ENCODE data around the gene LRRTM4.
"Not testable (repeated sequence)": the region's sequence is repeated elsewhere in the genome, so short reads cannot be mapped to it uniquely, and the experiment has no call there.

LRRTM4 gene

GRCh38 chr2:77309725-77310124 lies 212.5 kb downstream of the LRRTM4 start:
- DNase-seq = no peak

- no peak for DNase-seq
These were observed 220.7 kb downstream of the LRRTM4 start for GRCh38 chr2:77301441-77301840.

DNA sequence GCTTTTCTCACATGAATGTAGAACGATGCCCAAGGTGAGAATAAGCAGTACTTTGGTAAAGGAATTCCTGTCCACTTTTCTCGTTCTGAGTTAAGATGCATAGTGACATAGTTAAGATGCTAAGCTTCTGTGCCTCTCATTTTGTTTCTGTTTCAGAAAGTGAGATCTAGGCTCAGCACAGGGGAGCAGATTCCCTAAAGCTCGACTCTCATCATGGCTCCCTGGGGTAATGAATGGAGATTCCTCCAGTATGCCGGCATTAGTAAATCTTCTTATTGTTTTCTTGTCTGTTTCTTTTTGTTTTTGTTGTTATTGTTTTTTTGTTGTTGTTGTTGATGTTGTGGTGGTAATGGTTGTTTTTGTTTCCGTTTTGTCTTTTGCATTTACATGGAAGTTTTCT lies 225.4 kb downstream of the LRRTM4 start:
- DNase-seq = no peak

DNA sequence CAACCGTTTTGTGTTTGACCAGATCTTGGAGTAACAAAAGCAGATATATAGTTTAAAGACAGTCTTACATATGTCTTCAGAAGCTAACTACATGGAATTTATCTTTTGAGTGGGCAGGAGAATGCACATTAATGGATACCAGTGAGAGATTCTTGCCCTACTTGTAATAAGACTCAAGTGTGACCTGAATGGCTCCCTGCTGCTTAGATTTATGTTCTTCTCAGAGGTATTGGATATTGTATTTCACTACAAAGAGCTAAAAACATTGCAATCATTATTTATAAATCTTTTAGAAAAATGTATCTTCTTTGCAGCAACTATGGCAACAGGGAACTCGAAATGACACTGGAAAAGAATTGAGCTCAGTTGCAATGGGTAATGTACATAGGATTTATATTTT lies 227.7 kb downstream of the LRRTM4 start:
- no peak for DNase-seq

- no peak for DNase-seq
These were observed 237.8 kb downstream of the LRRTM4 start for GRCh38 chr2:77284353-77284752.

GRCh38 chr2:77271262-77271661 lies 250.9 kb downstream of the LRRTM4 start:
- DNase-seq = no peak

DNA sequence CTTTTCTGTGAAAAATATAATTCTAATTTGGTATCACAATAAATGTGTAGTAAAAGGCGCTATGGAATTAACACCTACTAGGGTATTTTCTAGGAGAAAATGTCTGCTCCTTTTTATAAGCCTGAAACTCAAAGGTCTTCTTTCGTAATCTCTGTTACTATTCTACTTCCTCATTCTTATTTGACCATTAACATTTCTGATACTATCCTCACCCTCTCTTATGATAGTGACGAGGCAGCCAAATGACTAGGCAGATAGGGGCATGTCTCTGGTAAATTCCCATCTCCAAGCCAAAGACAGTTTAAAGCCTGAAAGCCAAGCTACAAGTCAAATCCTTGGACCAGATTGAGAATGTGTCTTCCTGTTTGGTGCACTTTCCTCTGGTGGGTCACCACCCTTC lies 251.7 kb downstream of the LRRTM4 start:
- DNase-seq = no peak

GRCh38 chr2:77268626-77269025 lies 253.6 kb downstream of the LRRTM4 start:
- DNase-seq = no peak

DNA sequence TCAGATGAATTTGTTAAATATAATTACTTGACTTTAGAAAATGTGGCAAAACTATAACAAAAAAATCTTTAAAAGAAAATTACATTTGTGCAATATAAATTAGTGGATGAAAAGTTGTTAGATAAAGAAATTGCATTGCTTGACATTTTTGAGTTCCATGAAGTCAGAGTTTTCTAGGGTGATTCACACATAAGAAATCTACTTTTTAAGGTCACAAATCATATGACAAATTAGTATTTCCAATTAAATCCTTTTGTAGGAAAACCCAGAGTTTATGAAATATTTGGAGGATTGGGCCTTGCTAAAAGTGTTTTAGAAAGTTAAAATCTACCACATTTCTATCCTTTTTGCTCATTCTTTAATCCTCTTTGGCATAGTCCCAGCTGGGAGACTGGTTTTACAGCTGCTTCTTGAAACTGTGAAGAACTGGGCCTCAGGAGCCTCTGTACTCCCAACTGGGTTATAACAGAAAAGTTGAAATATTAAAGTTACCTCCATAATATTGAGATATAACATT lies 289.2 kb downstream of the LRRTM4 start:
- no peak for DNase-seq

DNA sequence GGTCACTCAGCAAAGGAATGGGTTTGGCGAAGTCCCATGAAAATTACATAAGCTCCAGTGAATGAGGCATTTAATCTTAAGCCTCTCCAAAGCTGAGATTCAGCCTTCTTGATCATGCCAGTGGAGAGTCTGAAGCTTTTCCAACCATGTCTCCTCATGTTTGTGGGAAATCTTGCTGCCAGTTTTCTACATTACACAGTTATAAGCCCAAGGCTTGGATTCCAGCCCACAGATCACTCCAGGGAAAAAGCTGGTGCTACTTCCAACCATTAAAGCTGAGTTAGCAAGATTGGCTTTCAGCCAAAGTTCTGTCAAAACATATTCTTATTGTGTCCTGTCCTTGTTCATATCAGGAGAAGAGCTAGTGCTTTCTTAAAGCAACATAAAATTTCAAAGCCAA lies 293.8 kb downstream of the LRRTM4 start:
- no peak for DNase-seq

GRCh38 chr2:77210725-77211124 lies 311.5 kb downstream of the LRRTM4 start:
- DNase-seq = no peak

DNA sequence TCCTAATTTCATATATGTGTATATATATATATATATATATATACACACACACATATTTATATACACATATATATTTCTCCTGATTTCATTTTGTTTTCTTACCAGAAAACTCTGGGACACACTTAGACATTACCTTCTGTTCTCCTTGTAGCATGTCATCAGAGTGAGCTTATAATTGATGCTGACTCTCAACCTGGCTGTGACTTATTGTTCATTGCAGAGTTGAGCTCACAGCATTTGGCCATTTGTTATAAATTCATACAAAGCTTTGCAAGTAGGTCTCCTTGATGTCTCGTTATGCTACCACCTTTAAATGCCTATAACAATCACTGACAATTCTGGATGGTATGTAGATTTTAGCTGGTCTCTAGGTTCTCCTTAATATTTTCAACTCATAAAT lies 314.8 kb downstream of the LRRTM4 start:
- DNase-seq = no peak

GRCh38 chr2:77201755-77202154 lies 320.4 kb downstream of the LRRTM4 start:
- no peak for DNase-seq

DNA sequence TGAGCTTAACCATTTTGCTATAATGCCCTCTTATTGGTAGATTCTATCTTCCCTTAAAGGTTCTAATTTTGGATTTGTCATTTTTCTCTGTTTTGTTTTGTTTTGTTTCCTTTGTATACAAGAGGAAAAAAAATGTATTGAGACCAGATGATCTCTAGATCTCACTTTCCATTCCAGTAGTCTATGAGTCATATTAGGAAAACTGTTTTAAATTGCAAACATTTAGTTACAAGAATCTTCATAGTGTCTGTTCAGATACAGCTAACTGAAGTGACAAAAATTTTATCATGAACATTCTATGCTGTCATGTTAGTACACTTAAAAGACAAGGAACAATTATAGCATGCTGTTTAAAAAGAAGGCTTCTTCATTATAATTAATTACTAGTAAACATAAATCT lies 322.8 kb downstream of the LRRTM4 start:
- DNase-seq = no peak

- DNase-seq = no peak
These were observed 328.2 kb downstream of the LRRTM4 start for GRCh38 chr2:77193858-77194448.

DNA sequence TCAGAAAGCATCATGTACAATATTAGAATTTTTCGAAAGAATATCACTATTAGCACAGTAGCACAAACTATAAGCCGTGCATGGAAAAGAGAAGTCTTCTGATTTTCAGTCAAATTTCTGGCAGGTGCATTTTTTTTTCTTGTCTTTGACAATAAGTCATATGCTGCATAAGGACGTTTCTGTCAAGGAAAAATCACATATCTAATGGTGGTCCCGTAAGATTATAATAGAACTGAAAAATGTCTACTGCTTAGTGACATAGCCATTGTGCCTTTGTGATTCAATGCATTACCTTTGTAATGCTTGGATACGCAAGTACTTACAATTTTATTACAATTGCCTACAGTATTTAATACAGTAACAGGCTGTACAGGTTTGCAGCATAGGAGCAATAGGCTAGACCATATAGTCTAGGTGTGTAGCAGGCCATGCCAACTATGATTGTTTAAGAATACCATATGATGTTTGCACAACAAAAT lies 329.3 kb downstream of the LRRTM4 start:
- DNase-seq = no peak

- DNase-seq = no peak
These were observed 330.5 kb downstream of the LRRTM4 start for GRCh38 chr2:77191665-77192064.

DNA sequence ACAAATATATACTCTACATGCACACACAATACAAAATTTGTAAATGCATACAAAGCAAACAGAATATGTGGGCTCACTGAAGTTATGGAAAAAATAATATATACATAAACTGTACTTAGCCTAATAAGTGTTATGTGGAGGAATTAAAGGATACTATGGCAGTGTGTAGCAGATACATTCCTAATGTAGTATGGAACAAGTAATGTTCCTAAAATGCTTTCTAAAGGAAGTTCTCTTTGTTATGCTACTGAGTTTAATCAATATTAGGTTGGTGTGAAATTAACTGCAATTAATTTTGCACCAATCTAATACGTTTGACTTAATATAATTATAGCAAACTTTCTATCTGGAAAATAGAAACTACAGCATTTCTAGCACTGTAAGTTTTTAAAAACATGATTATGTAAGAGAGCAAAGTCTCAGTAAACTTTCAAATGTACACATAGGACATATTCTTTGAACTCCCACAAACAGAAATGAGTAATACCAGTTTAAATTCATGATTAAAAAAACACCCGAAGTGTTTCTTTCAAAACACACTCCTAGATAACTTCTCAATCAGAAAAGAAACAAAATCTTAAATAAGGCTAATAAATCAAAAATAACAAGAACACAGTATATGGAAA lies 331.3 kb downstream of the LRRTM4 start:
- no peak for DNase-seq

GRCh38 chr2:77185052-77185451 lies 337.1 kb downstream of the LRRTM4 start:
- DNase-seq = no peak

GRCh38 chr2:77179297-77179696 lies 342.9 kb downstream of the LRRTM4 start:
- no peak for DNase-seq

DNA sequence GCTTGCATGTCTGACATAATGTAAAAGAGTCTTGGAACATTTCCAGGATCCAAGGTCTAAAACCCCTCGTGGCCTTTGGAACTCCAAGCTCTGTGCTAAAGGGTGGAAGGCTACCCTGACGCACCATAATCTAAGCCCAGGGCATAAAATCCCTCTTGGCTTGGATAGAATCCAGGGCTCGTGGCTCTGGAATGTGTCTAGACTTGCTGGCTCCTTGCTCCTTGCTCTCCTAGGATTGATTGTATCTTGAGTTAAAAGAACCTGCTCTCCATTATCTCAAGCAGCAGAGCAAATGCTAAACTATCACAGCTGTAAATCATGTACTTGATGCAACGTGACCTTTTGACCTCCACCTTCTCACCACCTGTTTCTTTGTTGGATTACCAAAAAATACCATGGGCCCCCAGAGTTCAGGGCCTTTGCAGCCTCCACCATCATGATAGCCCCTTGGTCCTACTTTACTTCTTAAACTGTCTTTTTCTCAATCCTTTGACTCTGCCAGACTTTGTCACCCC lies 346.9 kb downstream of the LRRTM4 start:
- DNase-seq = not testable (repeated sequence)

GRCh38 chr2:77169426-77169825 lies 352.8 kb downstream of the LRRTM4 start:
- DNase-seq = no peak

DNA sequence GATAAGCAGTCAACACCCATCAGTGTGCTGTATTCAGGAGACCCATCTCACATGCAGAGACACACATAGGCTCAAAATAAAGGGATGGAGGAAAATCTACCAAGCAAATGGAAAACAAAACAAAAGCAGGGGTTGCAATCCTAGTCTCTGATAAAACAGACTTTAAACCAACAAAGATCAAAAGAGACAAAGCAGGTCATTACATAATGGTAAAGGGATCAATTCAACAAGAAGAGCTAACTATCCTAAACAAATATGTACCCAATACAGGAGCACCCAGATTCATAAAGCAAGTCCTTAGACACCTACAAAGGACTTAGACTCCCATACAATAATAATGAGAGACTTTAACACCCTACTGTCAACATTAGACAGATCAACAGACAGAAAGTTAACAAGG lies 358.2 kb downstream of the LRRTM4 start:
- not testable (repeated sequence) for DNase-seq

- no peak for DNase-seq
These were observed 361.2 kb downstream of the LRRTM4 start for GRCh38 chr2:77161009-77161408.

- DNase-seq = no peak
These were observed 365.6 kb downstream of the LRRTM4 start for GRCh38 chr2:77156599-77156998.
